MG63 (cell line): Measurements from ENCODE around the gene DLX4. TPM values are rescaled to one million over a fixed set of nuclear protein-coding genes. Genes with fewer than 3 reads are reported as not detected.

Experiments
- DNase-seq: peaks from one replicate; pipeline ENCODE4 v3.0.0-alpha.2; 2020
- H3K27me3 ChIP-seq: fragments of 250-450 bp; sonication (Bioruptor Pico); 2 replicates; pipeline ENCODE4 v1.5.1; 2020; ENCODE audit warnings: mild to moderate bottlenecking, moderate library complexity
- H3K36me3 ChIP-seq: fragments of 250-450 bp; sonication (Bioruptor Pico); 2 replicates; pipeline ENCODE4 v1.5.1; 2020; ENCODE audit warnings: mild to moderate bottlenecking, moderate library complexity
- H3K4me3 ChIP-seq: fragments of 250-450 bp; sonication (Bioruptor Pico); 2 replicates; pipeline ENCODE4 v1.5.1; 2020; ENCODE audit warnings: mild to moderate bottlenecking, moderate library complexity
- H3K9me3 ChIP-seq: fragments of 250-450 bp; sonication (Bioruptor Pico); 2 replicates; pipeline ENCODE4 v1.5.1; 2020; ENCODE audit warnings: mild to moderate bottlenecking, moderate library complexity
- total RNA-seq: library from RNA; depleted of rRNA; stranded (reverse); fragments of >200 nt; shearing (Covaris generic); gene quantifications from 2 replicates; pipeline ENCODE4 v1.2.3, GENCODE V29; 2014; ENCODE audit warnings: low replicate concordance

DLX4 gene
- total RNA-seq, 1 experiment from 2014 or later: 6.1 TPM

- H3K4me3 ChIP-seq: no peak overlapping the region
- no peaks in the 10 kb centered on the region for H3K27me3 ChIP-seq
- no peaks in the 10 kb centered on the region for H3K9me3 ChIP-seq
- H3K36me3 ChIP-seq: peaks cover 25% of the 10 kb centered on the region
- DNase-seq: no peak
Observed at GRCh38 chr17:49991409-49991808, 22.4 kb downstream of the DLX4 start.

DNA sequence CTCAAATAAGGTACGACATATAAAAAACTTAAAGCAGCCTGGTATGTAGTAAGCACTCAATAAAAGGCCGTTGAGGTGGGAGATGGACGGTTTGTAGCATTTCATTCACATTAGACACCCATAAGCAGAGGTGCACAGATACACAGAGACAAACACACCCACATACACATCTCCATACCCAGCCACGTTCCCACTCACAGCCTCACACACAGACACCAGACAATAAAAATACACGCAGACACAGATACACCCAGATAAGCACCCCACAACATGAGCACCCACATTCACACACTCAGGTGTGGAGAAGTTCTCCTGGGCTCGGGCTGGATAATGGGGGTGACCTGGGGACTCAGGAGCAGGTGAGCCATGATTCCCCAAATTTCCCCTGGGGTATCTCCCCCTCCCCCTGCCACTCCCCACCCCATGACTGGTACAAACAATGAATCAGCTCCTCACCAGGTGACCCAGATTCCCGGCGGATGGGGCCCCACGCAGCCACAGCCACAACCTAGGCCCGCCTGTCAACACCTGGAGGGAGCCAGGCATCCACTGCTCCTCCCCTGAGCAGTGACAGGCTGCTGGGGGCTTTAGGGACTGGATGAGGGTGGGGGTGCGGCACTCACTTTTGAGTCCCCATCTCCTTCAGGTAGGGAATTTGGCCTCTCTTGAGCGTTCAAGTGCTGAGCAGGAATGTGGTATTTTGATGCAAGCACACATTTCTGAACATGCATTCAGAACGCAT, 23.4 kb downstream of the DLX4 start:
- H3K4me3 ChIP-seq: peak overlapping the region; percentile 66
- H3K36me3 ChIP-seq: peaks cover 25% of the 10 kb centered on the region
- H3K9me3 ChIP-seq: no peaks in the 10 kb centered on the region
- no peaks in the 10 kb centered on the region for H3K27me3 ChIP-seq
- no peak for DNase-seq

GRCh38 chr17:49992933-49993422, 24.0 kb downstream of the DLX4 start:
- H3K27me3 ChIP-seq: no peaks in the 10 kb centered on the region
- H3K4me3 ChIP-seq: peak overlapping the region; percentile 66
- peaks cover 25% of the 10 kb centered on the region for H3K36me3 ChIP-seq
- DNase-seq: no peak
- no peaks in the 10 kb centered on the region for H3K9me3 ChIP-seq

- Histone ChIP-seq H3K27me3 (no peaks in the 10 kb centered on the region), H3K9me3 (no peaks in the 10 kb centered on the region), H3K36me3 (peaks cover 25% of the 10 kb centered on the region), H3K4me3 (peak overlapping the region; percentile 66)
- DNase-seq: peak; percentile 50
Observed at GRCh38 chr17:49993423-49994060, 24.6 kb downstream of the DLX4 start.

- Histone ChIP-seq H3K9me3 (no peaks in the 10 kb centered on the region), H3K4me3 (peak overlapping the region; percentile 66), H3K27me3 (peaks cover 6% of the 10 kb centered on the region), H3K36me3 (peaks cover 20% of the 10 kb centered on the region)
- peak; percentile 38 for DNase-seq
Observed at GRCh38 chr17:49994085-49995054, 25.4 kb downstream of the DLX4 start.

DNA sequence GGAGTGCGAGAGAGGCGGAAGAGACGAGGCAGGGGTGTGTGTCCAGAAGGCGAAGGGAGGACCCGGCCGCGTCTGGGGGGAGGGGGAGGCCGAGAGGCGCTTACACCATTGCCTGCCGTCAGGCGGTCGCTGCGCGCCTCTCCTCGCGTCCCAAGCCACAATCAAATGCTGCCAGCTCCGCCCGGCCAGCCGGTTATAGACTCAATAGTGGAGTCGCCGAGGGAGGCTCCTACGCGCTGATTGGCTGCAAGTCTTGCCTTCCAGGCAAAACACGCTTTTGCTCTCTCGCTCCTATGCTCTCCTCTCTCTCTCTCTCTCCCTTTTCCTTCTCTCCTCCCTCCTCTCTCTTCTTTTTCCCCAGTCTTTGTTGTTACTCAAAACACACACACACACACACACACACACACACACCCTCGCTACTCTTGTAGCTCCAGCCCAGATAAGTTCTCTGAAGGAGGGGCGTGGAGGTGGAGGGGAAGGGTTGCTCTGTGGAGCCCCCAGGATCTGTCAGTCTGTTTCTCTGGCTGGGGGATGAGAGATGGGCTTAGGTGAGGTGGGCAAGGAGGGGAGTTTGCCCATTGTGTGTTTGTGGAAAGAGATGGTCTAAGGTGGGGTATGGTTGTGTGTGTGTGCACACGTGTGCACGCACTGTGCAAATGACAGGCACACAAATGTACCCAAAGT, 26.2 kb downstream of the DLX4 start, which contains the start of gene DLX3:
Gene DLX3 (minus strand): TSS at position 170 of the 684 bp plus-strand sequence. CDS start 226 bp downstream, outside the sequence.
- H3K27me3 ChIP-seq: peaks cover 14% of the 10 kb centered on the region
- H3K4me3 ChIP-seq: peak within 1 kb of the TSS; percentile 66

DNA sequence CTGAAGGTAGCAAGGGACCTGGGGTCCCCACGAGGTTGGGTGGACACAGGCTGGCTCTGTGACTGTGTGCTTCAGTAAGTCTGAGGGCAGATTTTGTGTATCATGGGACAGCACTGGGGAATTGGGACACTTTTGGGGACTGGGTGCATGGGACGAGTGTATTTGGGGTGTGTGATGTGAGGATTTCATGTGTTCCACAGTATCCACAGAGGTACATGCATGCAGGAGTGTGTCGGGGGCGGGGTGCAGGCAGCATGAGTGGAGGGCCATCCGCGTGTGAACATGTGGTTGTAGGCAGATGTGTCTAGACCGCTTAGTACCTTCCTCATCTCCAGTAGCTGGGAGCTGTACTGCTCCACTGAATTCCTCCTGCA, 27.1 kb downstream of the DLX4 start:
- no peaks in the 10 kb centered on the region for H3K9me3 ChIP-seq
- H3K27me3 ChIP-seq: peaks cover 22% of the 10 kb centered on the region
- H3K4me3 ChIP-seq: no peak overlapping the region
- H3K36me3 ChIP-seq: peaks cover 11% of the 10 kb centered on the region
- no peak for DNase-seq

More for the DNA sequence above, 26.2 kb downstream of the DLX4 start, which contains the start of gene DLX3:
- DNase-seq: peak; percentile 97
- H3K9me3 ChIP-seq: no peaks in the 10 kb centered on the region
- peaks cover 20% of the 10 kb centered on the region for H3K36me3 ChIP-seq

DNA sequence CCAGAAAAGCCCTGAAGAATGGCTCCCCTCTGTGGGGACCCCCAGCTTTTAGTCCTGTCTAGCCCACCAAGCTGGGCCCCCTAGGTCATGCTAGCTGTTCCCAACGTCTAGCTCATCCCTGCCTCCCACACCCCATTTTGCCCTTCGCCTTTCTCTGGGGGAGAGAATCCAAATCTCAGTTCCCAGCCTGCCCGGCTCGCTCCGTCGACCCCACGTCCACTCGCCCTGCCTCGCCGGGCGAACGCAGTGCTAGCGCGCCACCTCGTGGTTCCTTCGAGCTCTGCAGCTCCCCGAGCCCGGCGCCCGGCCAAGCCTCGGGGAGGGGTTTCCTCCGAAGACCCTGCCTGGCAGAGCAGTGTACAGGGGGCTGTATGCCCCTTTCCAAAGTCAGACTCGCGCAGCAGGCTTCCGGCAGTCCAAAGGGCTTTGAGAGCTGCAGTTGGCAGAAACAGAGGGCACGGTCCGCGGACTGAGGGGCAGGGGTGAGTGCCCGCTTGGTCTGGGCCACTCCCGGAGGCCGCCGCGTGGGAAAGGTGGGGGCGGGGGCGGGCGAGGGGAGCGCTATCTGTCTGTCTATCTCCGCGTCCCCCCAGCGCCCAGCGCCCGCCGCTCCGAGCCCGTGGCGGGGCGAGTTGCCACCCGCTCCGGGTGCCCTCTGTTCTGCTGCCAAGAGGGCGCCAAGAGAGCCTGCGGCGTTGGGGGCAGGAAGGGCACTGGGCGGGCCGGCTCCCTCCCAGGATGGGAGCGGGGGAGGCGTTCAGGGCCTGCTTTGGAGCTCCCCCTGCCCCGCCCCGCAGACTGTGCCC, 27.7 kb downstream of the DLX4 start:
- peak; percentile 63 for DNase-seq
- H3K36me3 ChIP-seq: peaks cover 11% of the 10 kb centered on the region

DNA sequence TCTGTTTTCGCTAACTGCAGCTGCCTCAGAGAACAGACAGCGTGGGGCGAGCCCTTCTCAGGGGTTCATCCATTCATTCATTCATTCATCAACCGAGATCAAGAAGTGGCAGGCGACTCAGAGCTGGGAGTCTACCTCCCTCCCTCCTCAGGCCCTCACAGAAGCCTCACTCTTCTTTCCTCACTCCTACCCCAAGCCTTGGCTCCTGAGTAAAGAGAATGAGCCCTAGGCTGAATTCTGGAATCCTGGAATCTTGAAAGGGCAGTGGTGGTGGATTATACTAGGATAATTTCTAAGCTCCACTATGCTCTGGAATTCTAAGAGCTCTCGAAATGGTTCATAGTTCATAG, 28.3 kb downstream of the DLX4 start:
- H3K36me3 ChIP-seq: peaks cover 7% of the 10 kb centered on the region
- H3K9me3 ChIP-seq: no peaks in the 10 kb centered on the region
- peaks cover 31% of the 10 kb centered on the region for H3K27me3 ChIP-seq
- peak overlapping the region; percentile 55 for H3K4me3 ChIP-seq
- DNase-seq: no peak

More for the DNA sequence above, 27.7 kb downstream of the DLX4 start:
- Histone ChIP-seq H3K27me3 (peaks cover 28% of the 10 kb centered on the region), H3K4me3 (peak overlapping the region; percentile 55), H3K9me3 (no peaks in the 10 kb centered on the region)

DNA sequence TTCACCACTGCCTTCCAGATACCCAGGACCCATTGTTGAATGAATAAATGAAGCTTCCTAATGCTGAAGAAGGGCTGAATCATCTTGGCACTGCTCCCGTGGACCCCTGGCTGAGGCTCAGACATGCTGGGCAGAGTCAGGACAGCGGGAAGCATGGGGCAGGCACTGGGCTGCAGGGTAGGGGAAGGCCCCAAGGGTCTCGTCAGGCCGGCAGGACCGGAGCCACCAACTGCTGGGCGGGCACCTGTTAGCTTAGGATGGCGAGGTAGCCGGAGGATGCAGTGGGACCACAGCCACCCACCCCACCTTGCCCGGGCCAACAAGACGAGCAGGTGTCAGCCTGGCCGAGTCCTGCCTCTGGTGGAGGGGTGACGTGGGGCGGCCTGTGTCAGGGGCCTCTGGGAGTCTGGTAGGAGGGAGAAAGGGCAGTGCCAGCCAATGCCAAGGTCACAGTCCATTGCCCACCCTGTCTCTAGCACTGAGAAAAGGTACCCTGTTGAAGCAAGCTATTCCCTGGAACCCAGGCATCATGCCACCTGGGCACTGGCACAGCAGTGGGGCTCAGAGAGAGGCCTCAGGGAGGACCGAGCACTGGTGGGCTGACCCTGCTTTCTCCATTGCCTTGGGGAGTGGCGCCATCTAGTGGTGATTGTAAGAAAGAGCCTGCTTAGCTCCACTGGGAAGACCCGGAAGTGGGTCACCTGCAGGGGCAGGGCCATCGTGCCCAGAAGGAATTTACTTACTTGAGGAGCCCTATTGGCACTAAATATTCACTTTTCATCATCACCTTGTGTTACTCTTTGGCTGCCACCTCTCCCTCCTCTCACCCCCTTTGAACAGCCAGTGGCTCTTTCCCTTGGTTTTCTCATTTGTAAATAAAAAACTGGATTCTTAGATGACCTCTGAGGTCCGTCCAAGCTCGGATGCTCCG, 29.0 kb downstream of the DLX4 start:
- Histone ChIP-seq H3K4me3 (no peak overlapping the region), H3K9me3 (no peaks in the 10 kb centered on the region), H3K36me3 (peaks cover 3% of the 10 kb centered on the region), H3K27me3 (peaks cover 31% of the 10 kb centered on the region)
- peak; percentile 80 for DNase-seq

DNA sequence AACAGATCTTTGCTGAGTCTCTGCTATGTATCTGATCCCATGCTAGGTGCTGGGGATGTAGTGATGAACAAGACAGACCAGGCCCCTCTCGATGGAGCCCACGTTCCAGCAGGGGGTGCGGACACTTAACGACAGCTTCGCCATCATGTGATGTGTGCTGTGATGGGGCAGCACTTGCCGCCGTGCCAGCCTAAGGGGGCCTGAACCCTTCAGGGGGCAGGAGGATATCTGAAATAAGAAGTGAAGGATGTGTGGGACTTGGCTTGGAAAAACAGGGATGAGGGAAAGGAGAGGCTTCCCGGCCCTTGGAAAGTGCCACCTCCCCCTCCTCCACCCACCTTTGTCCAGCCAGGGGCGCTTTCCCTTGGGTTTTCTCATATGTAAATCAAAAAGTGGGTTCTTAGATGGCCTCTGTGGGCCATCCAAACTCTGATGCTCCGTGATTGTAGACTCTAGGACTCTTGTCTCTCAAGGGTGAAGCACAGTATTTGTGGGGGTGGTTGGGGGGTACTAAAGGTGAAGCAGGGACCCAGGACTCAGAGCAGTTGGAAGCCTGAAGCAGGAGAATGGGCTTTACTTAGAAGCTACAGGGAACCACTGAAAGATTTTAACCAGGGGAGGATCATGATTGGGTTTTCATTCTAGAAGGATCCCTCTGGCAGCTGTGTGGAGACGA, 30.0 kb downstream of the DLX4 start:
- Histone ChIP-seq H3K36me3 (no peaks in the 10 kb centered on the region), H3K4me3 (no peak overlapping the region), H3K27me3 (peaks cover 31% of the 10 kb centered on the region), H3K9me3 (no peaks in the 10 kb centered on the region)
- no peak for DNase-seq

DNA sequence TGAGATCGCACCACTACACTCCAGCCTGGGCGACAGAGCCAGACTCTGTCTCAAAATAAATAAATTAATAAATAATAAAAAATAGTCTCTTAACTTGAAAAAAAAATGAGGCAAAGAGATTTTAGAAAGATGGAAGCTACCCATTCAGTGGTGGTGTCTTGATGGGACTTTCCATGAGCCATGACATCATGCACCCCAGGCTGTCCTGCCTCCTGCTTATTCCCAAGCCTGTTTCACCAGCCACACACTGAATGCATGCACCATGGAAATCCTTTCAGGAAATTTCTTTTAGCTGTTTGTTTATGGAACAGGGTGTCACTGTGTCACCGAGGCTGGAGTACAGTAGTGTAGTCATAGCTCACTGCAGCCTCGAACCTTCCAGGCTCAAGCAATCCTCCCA, 34.9 kb downstream of the DLX4 start:
- Histone ChIP-seq H3K27me3 (peaks cover 29% of the 10 kb centered on the region), H3K36me3 (no peaks in the 10 kb centered on the region), H3K4me3 (no peak overlapping the region), H3K9me3 (peaks cover 3% of the 10 kb centered on the region; the same call in 1 of the 2 replicates)
- no peak for DNase-seq

DNA sequence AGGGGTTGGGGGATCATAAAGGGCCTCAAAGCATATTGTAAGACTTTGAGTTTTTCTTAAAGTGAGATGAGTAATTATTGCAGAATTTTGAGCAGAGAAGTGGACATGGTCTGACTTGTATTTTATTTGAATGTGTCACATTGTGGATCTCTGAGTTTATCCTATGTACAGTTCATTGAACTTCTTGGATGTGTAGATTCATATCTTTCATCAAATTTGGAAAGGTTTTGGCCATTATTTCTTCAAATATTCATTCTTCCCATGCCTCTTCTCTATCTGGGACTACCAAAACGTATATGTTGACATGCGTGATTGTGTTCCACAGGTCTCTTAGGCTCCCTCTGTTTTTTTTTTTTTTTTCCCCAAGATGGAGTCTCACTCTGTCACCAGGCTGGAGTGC, 40.3 kb downstream of the DLX4 start:
- no peak for DNase-seq
- peaks cover 32% of the 10 kb centered on the region for H3K9me3 ChIP-seq
- H3K4me3 ChIP-seq: no peak overlapping the region
- no peaks in the 10 kb centered on the region; the same call in 1 of the 2 replicates for H3K27me3 ChIP-seq
- H3K36me3 ChIP-seq: no peaks in the 10 kb centered on the region

DNA sequence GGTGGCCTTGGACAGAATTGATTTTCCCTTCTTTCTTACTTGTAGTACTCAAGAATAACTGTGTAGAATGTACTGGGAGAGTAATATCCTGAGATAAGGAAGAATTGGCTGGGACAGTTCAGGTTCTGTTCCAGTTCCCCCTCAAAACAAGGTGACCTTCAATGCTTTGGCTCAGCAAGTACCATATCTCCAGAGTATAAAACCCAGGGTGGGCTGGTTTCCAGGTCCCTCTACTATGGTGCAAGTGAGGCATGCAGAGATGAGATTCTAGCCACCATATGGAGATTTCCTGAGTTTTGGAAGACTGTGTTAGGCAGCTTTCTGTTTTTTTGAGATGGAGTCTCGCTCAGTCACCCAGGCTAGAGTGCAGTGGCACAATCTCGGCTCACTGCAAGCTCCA, 44.1 kb downstream of the DLX4 start:
- no peak for DNase-seq
- H3K9me3 ChIP-seq: peaks cover 42% of the 10 kb centered on the region
- H3K4me3 ChIP-seq: no peak overlapping the region
- H3K36me3 ChIP-seq: no peaks in the 10 kb centered on the region
- no peaks in the 10 kb centered on the region for H3K27me3 ChIP-seq
